22Rv1 (cell line): ENCODE measurements around the gene PARP9.

Experiments
- H3K27ac ChIP-seq: fragments of 450-650 bp; 2 replicates; pipeline ENCODE4 v1.5.1; 2017
- CTCF ChIP-seq: fragments of 450-650 bp; IDR thresholded peaks from 2 replicates; pipeline ENCODE4 v1.5.1; 2017; ENCODE audit warnings: mild to moderate bottlenecking
- ZFX ChIP-seq: fragments of 450-650 bp; IDR thresholded peaks from 2 replicates; pipeline ENCODE4 v1.6.1; 2017; ENCODE audit warnings: antibody characterized with exemption, borderline replicate concordance

Gene PARP9

DNA sequence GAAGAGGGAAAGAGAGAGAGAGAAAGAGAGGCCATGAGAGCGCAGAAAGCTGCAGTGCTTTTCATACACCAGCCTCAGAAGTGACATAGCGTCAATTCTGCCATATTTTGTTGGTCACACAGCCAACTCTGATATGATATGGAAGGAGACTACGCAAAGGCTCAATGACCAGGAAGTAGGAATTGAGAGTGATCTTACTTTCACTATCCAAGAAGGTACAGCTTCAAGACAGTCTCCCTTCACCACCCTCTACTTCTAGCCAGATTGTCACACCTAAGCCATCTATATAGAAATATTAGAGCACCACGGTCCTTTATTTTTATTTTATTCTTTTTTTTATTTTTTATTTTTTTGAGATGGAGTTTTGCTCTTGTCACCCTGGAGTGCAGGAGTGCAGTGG lies 34.5 kb upstream of the PARP9 start:
- H3K27ac ChIP-seq, result no peak overlapping the region
- TF ChIP-seq ZFX (no peak), CTCF (no peak)

DNA sequence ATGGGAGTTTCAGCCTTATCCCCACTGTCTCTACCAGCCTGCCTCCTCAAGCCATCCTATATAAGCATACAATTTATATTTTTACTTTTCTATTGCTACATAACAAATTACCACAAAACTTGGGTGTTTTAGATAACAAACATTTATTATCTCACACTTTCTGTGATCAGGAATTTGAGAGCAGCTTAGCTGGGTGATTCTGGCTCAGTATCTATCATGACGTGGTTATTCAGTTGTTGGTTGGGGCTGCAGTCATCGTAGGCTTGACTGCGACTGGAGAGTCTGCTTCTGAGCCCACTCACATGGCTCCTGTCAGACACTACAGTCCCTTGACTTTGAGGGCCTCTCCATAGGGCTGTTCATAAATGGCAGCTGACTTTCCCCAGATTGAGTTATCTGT lies 34.1 kb upstream of the PARP9 start:
- no peak overlapping the region for H3K27ac ChIP-seq
- no peak for TF ChIP-seq ZFX
- no peak for TF ChIP-seq CTCF

DNA sequence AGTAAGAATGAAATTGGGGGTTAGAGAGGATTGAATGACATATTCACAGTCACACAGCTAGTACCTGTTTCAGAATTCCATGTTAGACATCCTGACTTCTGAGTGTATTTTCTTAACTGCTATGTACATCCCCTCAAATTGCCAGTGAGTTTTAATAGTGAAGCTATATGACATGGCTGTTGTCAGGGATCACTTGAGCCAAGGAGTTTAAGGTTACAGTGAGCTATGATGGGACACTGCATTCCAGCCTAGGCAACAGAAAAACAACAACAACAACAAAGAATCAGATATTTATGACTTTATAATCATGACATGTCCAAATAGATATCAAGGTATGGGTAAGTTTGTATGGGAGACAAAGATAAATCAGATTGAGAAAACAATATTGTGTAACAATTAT lies 29.9 kb upstream of the PARP9 start:
- H3K27ac ChIP-seq, result no peak overlapping the region
- TF ChIP-seq CTCF (no peak), ZFX (no peak)

DNA sequence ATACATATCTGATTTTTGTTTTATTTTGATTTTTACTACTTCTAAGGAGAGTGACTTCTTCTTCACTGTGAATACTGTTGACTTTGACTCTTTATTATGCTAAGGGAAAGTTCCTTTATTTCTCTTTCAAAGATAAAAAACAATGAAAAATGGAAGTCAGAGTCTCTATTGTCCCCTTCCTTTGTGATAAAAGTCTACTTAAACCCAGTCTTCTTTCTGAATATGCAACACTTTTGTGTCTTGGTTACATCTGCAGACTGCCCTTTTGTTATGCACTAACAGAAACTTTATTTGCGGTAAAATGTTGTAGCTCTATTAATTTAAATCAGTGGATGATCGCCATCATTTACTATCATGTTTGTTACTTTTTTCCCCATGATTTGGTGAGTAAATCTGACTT lies 26.5 kb upstream of the PARP9 start:
- no peak overlapping the region for H3K27ac ChIP-seq
- no peak for TF ChIP-seq CTCF
- TF ChIP-seq ZFX, result no peak

DNA sequence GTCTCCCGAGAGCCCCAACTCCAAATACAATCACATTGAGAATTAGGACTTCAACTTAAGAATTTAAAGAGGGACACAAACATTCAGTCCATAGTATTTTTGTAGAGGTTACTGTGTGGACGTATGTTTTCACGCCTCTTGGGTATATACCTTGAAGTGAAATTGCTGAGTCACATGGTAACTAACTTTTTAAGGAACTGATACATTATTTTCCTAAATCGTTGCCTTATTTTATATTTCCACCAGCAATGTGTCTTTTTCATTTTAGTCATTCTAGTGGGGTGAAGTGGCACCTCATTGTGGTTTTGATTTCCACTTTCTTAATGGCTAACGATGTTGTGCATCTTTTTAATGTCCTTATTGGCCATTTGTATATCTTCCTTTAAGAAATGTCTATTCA lies 25.2 kb upstream of the PARP9 start:
- H3K27ac ChIP-seq, result no peak overlapping the region
- TF ChIP-seq CTCF (no peak), ZFX (no peak)

GRCh38 chr3:122587572-122587971 lies 23.5 kb upstream of the PARP9 start:
- no peak for TF ChIP-seq CTCF
- no peak for TF ChIP-seq ZFX
- no peak overlapping the region for H3K27ac ChIP-seq

- H3K27ac ChIP-seq, result no peak overlapping the region
- TF ChIP-seq CTCF (no peak), ZFX (no peak)
These were observed 22.8 kb upstream of the PARP9 start for GRCh38 chr3:122586773-122587485.
